GM18519 (cell line): ENCODE data around the gene CCDC92.

Source experiments
- ATAC-seq: cut with Tn5 transposase; IDR thresholded peaks from one replicate; pipeline ENCODE4 v1.9.1; 2021; ENCODE audit warnings: mild to moderate bottlenecking, moderate library complexity; ENCODE audit not compliant: unreplicated experiment, low FRiP score

Gene CCDC92

DNA sequence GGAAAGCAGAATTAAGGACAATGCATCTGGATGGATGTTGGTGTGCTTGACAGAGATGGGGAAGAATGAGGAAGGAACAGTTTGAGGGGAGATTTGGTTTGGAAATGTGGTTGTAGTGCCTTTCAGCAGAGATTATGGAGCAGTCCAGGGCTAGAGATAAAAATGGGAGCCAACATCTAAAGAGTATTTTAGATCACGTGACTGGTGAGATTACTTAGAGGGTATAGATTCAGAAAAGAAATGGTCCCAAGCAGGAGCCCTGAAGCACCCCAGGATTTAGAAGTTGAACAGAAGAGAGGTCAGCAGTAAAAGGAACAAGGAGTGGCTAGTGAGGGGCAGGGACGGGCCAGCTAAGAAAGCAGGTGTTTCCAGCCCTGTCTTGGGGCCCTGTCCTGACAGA lies 30.0 kb upstream of the CCDC92 start:
- no peak for ATAC-seq

- ATAC-seq, result no peak
Observed at GRCh38 chr12:124002021-124002644, 29.5 kb upstream of the CCDC92 start.

DNA sequence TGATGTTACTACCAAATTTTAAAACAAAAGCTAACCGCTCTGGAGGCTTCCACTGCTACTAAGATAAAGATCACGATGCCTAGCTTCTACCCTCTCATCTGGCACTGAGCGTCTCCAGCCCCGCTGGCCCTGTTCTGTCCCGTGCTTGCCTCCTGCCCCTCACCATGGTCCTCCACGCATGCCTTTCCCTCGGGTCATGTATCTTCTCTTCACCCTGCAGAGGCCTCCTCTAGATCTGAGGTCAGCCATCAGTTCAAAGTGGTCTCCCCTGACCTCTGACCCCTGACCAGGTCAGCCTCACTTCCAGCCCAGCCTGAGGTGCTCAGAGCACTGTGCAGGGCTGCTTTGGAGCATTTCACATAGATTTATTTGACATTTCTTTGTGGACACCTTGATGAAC lies 28.7 kb upstream of the CCDC92 start:
- ATAC-seq, result no peak

GRCh38 chr12:124000111-124000510 lies 27.5 kb upstream of the CCDC92 start:
- ATAC-seq, result no peak

- ATAC-seq, result no peak
Observed at GRCh38 chr12:123998991-123999359, 26.3 kb upstream of the CCDC92 start.

DNA sequence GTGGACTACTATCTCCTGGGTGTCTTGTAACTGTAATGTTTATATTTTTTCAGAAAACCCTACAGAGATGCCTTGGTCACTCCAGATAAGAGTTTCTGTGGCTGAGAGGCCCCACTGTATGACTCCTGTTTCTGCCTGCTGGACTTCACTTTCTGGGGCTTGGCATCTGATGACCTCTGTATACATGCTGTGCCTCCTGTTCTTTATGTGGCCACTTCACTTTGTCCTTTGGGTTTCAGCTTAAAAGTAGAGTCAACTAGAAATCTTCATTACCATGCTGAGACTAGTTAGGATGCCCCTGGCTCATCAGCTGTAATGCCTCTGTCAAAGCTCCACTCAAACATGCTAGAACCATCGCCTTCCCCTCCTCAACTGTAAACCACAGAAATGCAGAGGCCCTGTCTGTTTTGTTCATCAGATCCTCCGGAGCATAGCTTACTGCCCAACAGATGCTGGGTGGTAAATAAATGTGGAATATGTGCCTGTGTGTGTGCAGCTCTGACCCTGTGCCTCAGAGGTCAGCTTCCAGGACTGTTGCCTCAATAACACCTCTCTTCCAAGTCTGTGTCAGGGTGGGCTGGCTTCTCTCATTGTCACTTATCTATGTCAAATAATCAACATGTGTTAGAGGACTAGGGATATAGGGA lies 25.8 kb upstream of the CCDC92 start:
- ATAC-seq, result no peak

DNA sequence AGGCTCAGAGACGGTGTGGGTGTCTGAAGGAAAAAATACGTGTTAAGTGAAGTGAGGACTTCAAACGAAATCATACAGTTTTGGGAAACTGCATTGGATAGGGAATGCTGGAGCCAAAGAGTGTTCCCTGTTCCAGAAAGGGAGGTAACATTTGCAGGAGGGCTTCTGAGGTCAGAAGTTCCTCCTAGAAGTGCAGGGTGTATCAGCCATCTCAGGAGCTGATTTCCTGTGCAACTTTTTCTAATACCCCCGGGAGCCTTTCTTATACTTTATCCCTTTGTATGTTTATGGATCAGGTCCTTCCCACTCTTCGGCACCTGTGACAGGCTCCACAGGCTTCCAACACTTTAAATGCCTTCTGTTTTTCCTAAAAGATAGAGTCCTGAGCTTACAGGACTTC lies 25.3 kb upstream of the CCDC92 start:
- ATAC-seq, result no peak

DNA sequence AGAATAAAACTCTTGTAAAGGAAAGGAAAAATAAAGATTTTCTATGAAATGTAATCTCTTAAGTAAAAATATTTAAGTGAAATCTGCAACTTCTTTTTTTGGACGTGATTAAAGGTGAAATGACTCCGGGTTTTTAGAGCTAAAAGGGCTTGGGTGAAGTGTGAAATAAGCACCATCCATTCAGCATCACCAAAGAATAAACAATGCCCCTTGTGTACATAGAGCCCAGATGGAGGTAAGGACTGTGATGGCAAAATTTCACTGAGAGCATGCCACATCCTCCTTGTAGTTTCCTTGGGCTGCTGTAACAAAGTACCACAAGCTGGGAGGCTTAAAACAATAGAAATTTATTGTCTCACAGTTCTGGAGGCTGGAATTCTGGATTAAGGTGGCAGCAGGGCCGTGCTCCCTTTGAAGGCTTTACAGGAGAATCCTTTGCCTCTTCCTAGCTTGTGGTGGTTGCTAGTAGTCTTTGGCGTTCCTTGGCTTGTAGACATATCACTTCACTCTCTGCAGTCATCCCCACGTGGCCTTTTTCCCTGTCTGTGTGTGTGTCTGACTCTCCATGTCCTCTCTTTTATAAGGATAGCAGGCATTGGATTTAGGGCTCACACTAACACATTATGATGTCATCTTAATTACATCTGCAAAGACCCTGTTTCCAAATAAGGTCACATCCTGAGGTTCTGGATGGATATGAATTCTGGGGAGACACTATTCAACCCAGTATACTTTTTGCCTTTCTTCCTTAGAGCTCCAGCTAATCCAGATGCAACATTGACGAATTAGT lies 24.6 kb upstream of the CCDC92 start:
- no peak for ATAC-seq

DNA sequence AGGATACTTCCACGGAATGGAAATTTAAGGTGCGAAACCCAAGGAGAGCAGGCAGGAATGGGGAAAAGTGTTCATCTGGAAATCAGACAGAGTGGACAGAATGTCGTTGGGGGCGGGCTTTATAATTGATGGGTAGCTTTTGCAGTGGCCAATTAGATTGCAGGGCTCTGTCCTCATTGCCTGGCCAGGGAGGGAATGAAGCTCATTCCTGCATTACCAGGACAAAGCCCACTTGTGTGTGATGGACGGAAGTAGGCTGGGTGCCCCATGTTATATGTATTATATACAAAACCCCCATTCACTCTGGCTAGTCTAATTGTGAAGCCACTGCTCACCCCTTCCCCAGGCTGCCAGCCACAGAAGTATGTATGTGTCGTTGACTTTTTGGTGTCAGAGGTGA lies 23.9 kb upstream of the CCDC92 start:
- no peak for ATAC-seq

DNA sequence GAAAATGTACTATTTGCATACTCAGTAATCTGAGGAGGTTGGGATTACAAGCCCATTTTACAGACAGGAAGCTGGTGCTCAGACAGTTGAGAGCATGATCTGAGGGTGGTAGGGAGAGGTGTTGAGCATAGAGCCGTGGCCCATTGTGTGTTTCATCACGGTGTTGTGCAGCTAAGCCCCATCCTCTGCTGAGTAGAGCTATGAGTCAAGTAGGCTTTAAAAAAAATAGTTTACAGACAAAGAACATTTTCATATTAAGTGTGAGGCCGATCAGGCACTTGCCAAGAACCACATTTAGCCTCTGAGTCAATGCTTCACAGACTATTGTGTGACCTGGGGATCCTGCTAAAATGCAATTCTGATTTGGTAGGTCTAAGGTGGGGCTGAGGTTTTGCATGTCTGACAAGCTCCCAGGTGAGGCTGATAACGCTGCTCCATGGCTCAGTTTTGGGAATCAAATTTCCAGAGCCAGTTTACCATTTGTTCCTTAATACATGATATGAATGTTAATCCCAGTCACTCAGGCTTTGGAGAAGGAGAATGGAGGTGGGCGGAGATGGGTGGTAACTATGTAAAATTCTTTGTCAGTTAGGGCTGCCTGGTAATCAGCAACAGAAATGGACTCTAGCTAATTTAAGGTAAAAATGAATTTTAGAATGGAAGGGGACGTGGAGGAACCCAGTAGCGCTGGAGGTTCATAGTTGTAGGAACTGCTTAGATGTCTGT lies 22.6 kb upstream of the CCDC92 start:
- ATAC-seq, result no peak

GRCh38 chr12:123992118-123992825 lies 19.6 kb upstream of the CCDC92 start:
- no peak for ATAC-seq

GRCh38 chr12:123991372-123991951 lies 18.8 kb upstream of the CCDC92 start:
- ATAC-seq, result no peak

DNA sequence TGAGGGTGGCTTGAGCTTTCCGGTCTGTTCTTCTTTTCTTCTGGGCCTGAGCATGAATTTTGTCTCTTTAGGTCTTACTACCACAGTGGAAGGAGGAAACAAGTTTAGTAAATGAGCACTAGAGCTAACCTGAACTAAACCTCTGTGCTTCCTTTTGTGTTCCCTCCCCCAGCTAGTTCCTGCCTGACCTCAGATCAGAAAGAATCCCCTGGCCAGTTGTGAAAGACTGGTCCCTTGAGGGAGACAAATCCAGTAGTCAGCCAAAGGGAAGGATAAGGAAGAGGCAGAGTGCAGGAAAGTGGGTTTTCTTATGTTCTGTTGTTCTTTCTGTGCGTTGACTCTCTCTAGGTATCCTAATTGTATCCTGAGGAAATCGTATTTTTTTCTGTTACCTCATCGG lies 17.9 kb upstream of the CCDC92 start:
- no peak for ATAC-seq

DNA sequence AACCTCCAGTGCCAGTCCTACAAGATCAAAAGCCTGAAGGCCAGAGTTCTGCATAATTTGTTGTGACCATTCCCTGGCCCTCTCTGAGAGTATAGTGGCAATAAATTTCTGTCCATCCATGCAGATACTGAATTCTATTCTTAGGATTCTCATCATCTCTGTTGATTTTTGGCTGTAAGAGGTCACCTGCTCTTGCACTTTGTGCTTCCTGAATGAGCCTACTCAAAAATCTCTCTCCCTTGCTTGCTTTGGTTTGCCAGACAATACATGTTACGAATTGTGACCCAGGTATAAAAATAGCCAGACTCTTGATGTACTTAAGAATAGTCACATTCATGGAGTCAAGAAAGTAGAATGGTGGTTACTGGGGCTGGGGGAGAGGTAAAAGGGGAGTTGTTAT lies 17.1 kb upstream of the CCDC92 start:
- ATAC-seq, result no peak

GRCh38 chr12:123989168-123989567 lies 16.5 kb upstream of the CCDC92 start:
- ATAC-seq, result no peak

GRCh38 chr12:123987022-123987421 lies 14.4 kb upstream of the CCDC92 start:
- no peak for ATAC-seq

DNA sequence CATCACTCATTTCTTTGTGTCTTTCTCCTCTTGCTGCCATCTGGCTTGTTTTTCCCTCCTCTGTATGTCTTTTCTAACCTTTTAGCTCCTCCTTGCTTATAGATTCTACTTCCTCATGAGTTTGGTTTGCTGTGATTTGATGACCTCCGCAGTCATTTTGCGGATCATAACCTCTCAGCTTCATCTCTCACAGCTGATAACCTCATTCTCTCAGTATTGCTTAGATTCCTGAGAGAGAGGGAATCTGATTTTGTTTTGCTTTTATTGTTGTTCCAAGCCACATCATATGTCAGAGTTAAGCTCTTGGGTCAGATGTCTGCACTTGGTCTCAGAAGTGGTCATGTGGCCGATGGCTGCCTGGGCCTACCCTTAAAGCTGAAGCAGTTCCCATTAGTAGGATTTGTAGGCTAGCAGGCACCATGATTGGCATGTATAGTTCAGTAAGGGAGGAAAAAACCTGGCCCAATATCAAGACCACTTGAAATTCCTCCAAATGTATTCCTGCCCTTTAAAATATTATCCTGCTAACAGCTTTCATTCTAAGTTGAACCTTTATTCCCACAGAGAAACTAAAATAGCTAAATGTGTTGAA lies 13.8 kb upstream of the CCDC92 start:
- no peak for ATAC-seq

DNA sequence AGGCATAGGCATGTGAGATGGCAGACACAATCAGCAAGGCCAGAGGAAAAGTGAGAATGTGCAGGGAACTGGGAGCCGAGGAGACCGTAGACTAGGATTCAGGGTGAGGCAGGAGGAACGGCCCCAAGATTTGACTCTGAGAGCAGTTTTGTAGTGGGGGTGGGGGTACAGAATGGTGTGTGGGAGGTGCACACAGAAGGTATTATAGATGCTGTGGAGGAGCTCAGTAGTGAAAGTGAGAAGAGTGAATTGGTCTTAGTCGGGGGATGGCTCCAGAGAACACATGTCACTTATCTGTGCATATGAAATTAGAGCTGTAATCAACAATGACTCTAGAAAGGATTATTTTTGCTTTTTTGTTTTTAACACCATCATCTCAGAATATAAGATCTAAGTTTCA lies 12.3 kb upstream of the CCDC92 start:
- no peak for ATAC-seq

- ATAC-seq, result no peak
Observed at GRCh38 chr12:123983822-123984485, 11.3 kb upstream of the CCDC92 start.
